GM18951 (cell line): Measurements from ENCODE around the gene TMEM41B.
"Not testable (repeated sequence)": the region's sequence is repeated elsewhere in the genome, so short reads cannot be mapped to it uniquely, and the experiment has no call there.

Experiments used
- POLR2A ChIP-seq: IDR thresholded peaks from 4 replicates; pipeline ENCODE4 v1.6.1; 2011; ENCODE audit warnings: mild to moderate bottlenecking; ENCODE audit not compliant: insufficient read length, insufficient read depth; ENCODE audit errors: extremely low read depth
- in situ Hi-C: fragments of 300-500 bp; cut with MboI; formaldehyde crosslinking; loops from one replicate; pipeline ENCODE4 v1.12.0; 2022; ENCODE audit warnings: low sequenced_read_pairs, mixed read lengths, inconsistent platforms; ENCODE audit not compliant: unreplicated experiment

TMEM41B gene

DNA sequence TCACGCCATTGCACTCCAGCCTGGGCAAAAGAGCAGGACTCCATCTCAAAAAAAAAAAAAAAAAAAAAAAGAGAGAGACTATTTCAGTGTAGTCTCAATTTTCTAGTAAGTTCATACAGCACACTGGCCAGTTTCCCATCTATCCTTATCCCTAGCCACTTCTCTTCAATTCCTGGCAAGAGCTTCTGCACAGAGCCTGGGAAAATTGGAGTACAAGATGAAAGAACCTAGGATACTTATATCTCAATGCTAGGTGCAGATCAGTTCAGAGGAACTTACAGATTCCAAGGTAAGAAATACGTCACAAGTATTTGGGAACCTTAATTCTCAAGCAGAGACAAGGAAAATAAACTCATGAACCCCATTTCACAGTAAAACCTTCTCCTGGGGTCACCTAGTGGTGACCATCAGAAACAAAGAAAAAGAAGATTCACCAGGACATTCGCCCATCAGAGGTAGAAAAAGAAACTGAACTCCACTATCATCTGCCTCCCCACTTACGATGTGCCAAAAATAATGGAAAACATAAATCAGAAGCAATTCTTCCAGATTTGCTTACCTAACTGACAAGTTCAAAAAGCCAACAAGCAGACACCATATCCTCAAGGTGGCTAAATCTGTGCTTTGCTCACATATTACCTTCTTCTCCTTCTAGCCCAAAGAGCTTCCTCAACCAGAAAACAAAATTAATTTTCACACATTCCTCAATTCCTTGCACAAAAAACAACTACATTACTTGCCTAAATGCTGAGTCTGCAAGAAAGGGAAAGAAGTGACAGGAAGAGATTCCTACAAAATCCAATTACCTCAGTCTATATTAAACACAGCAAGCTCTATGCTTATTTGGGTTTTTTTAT lies 54.2 kb downstream of the TMEM41B start:
- in situ Hi-C loops, result no loop called here
- no peak for TF ChIP-seq POLR2A

DNA sequence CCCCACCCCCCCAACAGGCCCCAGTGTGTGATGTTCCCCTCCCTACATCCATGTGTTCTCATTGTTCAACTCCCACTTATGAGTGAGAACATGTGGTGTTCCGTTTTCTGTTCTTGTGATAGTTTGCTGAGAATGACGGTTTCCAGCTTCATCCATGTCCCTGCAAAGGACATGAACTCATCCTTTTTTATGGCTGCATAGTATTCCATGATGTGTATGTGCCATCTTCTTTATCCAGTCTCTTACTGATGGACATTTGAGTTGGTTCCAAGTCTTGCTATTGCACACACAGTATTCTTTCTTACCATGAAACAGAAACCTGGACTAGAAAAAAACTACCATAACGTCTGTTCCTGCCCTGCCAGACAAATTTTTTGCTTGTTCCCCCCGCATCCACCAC lies 56.1 kb downstream of the TMEM41B start:
- in situ Hi-C loops, result not testable (repeated sequence)

DNA sequence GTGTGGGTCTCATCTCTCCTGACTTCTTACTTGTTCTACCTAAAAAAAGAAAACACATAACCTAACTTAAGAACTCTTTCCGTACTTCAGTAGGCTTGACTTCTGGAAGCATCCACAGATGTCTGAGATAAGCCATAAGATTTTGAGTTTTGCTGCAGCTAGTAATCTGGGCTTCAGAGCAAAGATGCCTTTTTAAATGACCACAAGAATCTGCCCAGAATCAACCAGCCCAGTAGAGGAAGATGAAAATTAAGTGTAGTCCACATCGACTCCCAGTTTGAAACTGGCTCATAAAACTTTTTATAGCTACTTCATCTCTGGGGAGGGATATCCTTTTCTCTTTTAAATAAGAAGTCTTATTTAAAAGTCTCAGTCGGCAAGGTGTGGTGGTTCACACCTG lies 60.0 kb downstream of the TMEM41B start:
- in situ Hi-C loops, result no loop called here
- no peak for TF ChIP-seq POLR2A

DNA sequence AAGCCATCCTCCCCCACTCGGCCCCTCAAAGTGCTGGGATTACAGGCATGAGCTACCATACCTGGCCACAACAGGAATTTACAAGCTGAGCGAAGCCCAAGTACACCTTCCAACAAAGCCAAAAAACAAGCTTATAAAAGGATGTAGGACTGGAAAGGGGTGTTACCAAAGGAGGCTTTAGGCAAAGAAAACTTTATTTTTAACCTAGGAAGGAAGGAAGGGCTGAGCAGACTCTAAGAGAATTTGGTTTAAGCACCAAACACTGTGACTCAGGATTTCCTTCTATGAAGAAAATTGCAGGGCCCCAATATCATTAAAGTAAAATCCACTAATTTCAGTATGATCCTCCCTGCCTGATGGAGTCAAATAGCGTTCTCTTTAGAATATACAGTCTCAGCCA lies 61.3 kb downstream of the TMEM41B start:
- TF ChIP-seq POLR2A, result no peak
- in situ Hi-C loops, result no loop called here

DNA sequence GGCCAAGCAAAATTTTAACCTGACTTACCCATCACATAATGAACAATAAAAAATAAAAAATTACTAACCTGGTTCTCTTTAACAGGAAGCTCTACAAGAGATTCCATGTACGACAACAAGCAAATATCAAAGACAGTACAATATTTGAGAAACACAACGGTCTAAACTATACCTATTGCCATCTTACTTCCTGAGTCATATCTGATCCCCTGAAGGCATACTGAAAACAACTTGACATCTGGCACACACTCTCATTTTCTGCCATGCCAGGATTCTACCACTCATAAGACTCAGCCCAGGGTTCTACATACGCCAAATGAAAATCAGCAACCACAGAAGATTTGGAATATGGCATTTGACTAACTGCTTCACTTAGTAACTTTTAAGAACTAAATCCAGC lies 63.1 kb downstream of the TMEM41B start:
- TF ChIP-seq POLR2A, result no peak

DNA sequence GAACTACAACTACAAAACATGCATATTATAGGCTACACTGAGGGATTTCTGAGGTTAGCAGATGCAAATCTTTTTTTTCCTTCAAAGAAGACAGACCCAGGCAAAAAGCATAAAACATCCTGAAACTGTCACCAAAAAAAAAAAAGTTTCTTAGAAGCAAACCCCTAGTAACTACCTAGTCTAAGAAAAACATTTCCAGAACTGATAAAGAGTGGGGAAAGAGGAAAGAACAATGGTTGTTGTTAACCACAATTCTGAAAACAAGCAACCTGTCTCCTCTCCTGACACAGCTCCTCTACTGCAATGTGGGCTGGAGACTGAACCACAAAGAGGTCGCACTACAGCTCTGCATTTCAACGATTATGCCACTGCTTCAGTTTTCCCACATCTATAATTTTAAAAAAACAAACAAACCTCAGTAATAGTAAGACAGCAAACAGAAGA lies 64.2 kb downstream of the TMEM41B start:
- no peak for TF ChIP-seq POLR2A
- in situ Hi-C loops, result no loop called here

More for the DNA sequence above, 63.1 kb downstream of the TMEM41B start:
- in situ Hi-C loops, result no loop called here

DNA sequence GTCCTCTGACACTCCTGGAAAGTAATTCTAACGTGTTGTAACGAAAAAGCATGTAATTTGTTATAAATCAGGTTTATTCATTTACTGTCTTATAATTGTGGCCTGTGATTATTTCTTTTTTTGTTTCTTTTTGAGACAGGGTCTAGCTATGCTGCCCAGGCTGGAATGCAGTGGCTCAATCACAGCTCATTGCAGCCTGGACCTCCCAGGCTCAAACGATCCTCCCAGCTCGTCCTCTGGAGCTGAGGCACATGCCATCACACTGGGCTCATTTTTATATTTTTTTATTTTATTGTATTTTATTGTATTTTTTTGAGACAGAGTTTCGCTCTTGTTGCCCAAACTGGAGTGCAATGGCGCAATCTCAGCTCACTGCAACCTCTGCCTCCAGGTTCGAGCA lies 65.1 kb downstream of the TMEM41B start:
- in situ Hi-C loops, result no loop called here
- no peak for TF ChIP-seq POLR2A

DNA sequence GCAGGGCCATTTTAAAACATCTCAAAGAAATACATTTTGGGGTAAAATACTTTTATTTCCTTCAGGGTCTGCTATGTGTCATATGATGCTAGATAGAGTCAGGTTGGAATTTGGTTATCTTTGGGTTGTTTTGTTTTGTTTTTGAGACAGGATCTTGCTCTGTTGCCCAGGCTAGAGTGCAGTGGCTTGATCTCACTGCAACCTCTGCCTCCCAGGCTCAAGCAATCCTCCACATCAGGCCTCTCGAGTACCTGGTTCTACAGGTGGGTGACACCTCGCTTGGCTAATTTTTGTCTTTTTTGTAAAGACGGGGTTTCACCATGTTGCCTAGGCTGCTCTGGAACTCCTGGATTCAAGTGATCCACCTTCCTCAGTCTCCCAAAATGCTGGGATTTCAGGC lies 66.5 kb downstream of the TMEM41B start:
- TF ChIP-seq POLR2A, result no peak
- in situ Hi-C loops, result no loop called here

DNA sequence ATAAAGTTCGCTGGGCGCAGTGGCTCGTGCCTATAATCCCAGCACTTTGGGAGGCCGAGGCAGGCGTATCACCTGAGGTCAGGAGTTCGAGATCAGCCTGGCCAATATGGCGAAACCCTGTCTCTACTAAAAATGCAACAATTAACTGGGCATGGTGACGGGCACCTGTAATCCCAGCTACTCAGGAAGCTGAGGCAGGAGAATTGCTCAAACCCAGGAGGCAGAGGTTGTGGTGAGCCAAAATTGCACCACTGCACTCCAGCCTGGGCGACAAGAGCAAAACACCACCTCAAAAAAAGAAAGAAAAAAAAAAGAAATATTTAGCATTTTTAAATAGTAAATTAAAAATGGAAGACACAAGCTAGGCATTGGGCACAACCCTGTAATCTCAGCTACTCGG lies 78.2 kb downstream of the TMEM41B start:
- in situ Hi-C loops, result not testable (repeated sequence)

DNA sequence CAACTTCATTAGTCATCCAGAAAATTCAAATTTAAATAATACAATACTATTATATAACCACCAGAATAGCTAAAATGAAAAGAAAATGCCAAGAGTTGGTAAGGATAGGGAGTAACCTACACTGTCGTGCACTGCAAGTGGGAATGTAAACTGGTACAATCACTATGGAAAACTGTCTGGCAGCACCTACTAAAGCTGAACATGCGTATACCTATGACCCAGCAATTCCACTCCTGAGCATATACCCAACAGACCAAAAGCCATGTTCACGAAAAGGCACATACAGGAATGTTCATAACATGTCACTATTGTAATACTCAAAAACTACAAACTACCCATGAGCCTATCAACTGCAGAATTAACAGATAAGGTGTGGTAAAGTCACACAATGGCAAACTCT lies 81.9 kb downstream of the TMEM41B start:
- TF ChIP-seq POLR2A, result no peak
- in situ Hi-C loops, result no loop called here

DNA sequence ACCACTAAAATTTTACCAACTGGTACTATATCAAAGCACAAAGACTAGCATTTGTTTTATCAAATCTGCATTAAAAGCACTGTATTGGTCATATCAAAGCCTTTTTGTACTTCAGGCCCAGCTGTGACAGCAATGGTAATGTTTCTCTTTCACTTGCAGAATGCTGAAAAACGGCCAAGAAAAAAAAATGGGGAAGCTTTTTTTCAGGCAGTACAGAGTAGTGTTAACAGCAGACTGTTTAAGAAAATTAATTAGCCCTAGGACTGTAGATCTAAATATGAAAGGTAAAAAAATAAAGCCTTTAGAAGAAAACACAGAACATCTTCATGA lies 82.6 kb downstream of the TMEM41B start:
- no peak for TF ChIP-seq POLR2A
- in situ Hi-C loops, result no loop called here
